ENCODE measurements around the gene HNRNPK.
"Not testable (repeated sequence)": the region's sequence is repeated elsewhere in the genome, so short reads cannot be mapped to it uniquely, and the experiment has no call there.

HNRNPK gene

DNA sequence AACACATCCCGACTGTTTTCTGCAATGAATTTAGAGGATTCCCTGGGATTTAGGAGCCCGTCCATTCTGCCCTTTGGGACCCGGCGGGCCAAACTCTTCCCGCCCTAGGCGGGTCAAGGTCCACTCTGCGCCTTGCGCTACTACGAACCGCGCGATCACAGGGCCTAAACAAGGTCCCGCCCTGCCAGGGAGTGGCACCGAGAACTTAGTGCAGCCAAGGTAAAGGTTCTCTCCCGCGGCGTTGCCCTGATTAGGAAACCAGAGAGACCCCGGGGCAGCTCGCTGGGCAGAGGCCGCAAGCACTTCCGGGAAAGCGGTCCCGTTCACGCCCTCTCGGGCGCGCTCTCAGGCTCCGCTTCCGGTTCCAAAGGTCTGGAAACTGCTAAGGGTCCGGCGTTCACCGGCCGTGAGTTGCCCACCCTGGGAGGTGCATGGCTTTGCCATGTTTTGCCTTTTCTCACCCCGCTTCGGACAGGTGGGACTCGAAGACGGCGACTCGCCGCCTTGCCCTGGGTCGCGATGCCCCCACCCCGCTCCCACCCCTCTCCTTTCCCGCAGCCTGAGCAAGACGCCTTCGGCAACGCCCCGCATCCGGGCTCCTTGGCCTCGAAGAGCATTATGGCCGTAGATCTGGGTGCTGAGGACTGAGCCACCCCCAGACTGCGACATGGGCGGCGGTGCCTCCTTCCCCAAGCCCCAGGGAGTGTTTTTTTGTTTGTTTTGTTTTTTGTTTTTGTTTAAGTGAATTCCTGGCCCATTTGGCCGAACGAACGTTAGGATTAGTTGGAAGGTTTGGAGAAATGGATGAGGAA is 23.4 kb downstream of the HNRNPK start:
- peak overlapping the region; percentile 81 for H3K27ac ChIP-seq
- TF ChIP-seq CTCF (conservative IDR thresholded peaks at IDR 0.05), result no peak

- peak overlapping the region; percentile 81 for H3K27ac ChIP-seq
- TF ChIP-seq CTCF (conservative IDR thresholded peaks at IDR 0.05), result no peak
These were observed 24.0 kb downstream of the HNRNPK start for GRCh38 chr9:83956086-83956435.

GRCh38 chr9:83948096-83948495 is 31.9 kb downstream of the HNRNPK start:
- H3K27ac ChIP-seq, result not testable (repeated sequence)

DNA sequence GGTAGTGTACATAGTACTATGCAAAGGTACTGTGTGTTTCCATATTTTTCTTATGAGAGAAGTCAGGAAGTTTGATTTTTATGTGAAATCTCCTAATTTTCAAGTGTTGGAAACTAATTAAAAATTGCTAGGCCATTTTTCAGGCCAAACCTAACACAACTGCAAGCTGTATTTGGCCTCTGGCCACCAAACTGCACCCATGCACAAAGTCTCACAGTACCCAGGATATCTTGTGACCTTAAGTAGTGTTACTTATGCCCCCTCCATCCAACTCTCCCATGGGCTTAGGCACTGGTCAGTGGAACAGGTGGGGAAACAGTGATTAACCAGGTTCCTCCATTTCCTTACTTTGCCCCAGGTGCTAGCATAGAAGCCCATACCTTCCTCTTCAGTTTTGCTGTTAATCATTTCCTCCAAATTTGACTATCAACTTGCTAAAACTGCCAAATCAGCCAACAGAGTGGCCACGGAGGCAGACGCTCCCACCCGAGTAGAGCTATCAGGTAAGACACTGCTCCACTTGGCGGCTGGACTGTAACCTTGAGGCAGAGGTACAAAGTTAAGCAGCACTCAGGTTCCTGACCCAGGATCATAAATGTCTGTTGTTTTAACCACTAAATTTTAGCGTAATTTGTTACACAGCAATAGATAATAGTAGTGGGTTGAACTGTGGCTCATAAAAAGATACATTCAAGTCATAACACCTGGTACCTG is 39.3 kb downstream of the HNRNPK start:
- H3K27ac ChIP-seq, result no peak overlapping the region
- TF ChIP-seq CTCF (conservative IDR thresholded peaks at IDR 0.05), result no peak

DNA sequence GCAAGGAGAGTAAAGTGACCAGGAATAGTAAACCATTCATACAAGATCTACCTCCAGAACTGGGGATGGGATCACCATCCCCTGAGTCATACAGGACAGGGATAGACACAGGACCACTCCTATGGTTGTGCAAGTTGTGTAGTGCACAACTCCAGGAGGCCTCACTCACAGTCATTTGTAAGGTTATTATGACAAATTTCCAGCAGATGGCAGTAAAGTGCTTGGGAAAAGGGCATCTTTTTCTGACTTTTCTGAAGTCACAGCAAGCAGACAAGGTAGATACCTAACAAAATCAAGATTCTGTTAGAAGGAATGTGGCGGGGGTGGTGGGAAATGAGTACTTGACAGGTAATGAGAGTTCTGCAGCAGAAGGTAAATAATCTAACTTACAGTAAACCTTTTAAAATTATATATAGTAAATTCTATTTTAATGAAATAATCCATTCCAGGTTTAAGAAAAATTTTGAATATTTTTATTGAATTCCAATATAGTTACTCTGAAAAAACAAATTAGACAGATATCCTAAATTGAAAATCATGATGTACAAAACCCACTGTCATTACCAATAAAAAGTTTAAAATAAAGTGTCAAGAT is 42.1 kb downstream of the HNRNPK start:
- no peak overlapping the region for H3K27ac ChIP-seq
- peak; percentile 78 for TF ChIP-seq CTCF (conservative IDR thresholded peaks at IDR 0.05)

DNA sequence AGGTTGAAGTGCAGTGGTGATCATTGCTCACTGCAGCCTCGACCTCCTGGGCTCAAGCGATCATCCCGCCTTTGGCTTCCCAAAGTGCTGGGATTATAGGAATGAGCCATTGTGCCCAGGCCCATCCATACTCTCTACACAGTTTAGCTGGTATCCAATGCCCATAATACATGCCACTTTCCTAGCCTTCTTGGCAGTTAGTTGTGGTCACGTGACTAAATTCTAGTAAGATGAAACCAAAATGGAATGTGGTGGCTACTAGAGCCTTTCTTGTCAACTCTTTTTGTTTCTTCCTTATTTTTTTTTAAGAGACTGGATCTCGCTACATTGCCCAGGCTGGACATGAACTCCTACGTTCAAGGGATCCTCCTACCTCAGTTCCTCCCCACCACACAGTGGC is 43.5 kb downstream of the HNRNPK start:
- no peak for TF ChIP-seq CTCF (conservative IDR thresholded peaks at IDR 0.05)
- no peak overlapping the region for H3K27ac ChIP-seq

DNA sequence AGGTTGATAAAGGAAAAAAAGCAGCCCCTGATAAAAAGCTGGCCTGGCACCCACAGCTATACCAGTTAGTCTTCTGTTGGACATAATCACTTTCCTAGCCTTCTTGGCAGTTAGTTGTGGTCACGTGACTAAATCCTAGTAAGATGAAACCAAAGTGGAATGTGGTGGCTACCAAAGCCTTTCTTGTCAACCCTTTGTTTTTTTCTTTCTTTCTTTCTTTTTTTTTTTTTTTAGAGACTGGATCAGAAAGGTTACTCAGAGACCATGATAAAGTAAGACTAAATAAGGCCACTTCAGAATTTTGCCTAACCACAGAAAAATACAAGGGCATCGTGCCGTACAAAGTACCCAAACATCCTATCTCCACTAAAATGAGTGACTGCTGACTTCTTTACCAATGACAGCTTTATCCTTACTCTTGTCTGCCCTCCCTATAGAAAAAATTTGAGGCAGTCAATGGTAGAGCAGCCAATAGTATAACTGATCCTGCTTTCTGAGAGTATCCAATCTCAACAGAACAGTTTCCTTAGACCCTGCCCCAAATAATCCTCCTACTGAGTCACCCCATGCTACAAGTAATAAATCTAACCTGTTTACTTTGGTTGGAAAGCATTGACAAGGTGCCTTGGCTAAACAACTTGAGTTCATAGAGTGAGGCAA is 44.6 kb downstream of the HNRNPK start:
- no peak for TF ChIP-seq CTCF (conservative IDR thresholded peaks at IDR 0.05)
- peak overlapping the region; percentile 82 for H3K27ac ChIP-seq

Measured in VCaP (cell line).